PC-3 (cell line): Measurements from ENCODE around the gene PTH1R.

Experiments used
- EZH2 ChIP-seq: fragments of 300-600 bp; sonication (generic); IDR thresholded peaks from one replicate; pipeline ENCODE4 v1.6.1; 2017; ENCODE audit warnings: antibody characterized with exemption, mild to moderate bottlenecking, low read length; ENCODE audit not compliant: unreplicated experiment
- EZH2phosphoT487 ChIP-seq: fragments of 300-600 bp; sonication (generic); IDR thresholded peaks from 2 replicates; pipeline ENCODE4 v1.6.1; 2018; ENCODE audit warnings: mild to moderate bottlenecking, antibody characterized with exemption, low read length, borderline replicate concordance
- TF ChIP-seq, protein P1 (sequence below): fragments of 300-600 bp; sonication (generic); conservative IDR thresholded peaks from 2 replicates; pipeline ENCODE4 v1.5.1; 2017; ENCODE audit warnings: antibody characterized with exemption, low read depth, mild to moderate bottlenecking, low read length

DNA sequence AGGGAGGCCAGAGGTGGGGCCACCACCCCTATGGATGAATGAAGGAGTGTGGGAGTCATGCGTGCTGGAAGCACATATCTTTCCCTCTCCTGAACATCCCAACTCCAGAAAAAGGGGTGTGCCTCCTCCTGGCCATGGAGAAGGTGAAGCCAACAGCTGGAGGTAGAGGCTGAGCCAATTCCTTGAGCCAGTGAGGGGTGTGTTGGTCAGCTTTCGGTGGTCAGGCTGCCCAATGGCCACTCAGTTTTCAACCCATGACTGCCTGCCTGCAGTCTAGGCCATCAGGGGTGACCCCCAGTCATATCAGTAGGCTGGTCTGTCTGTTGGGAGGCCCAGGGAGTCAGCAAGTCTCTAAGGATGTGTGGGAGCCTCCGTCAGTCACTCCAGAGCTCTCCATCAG is 13.6 kb downstream of the PTH1R start:
- TF ChIP-seq EZH2phosphoT487 (no peak), EZH2 (no peak)
- TF ChIP-seq, protein P1, sequence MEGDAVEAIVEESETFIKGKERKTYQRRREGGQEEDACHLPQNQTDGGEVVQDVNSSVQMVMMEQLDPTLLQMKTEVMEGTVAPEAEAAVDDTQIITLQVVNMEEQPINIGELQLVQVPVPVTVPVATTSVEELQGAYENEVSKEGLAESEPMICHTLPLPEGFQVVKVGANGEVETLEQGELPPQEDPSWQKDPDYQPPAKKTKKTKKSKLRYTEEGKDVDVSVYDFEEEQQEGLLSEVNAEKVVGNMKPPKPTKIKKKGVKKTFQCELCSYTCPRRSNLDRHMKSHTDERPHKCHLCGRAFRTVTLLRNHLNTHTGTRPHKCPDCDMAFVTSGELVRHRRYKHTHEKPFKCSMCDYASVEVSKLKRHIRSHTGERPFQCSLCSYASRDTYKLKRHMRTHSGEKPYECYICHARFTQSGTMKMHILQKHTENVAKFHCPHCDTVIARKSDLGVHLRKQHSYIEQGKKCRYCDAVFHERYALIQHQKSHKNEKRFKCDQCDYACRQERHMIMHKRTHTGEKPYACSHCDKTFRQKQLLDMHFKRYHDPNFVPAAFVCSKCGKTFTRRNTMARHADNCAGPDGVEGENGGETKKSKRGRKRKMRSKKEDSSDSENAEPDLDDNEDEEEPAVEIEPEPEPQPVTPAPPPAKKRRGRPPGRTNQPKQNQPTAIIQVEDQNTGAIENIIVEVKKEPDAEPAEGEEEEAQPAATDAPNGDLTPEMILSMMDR, result no peak
